Fibroblast of the aortic adventitia (primary cell): Measurements from ENCODE around the gene DISP2. TPM values are rescaled to one million over a fixed set of nuclear protein-coding genes. Genes with fewer than 3 reads are reported as not detected.

Experiments used
- DNase-seq: peaks from one replicate; pipeline ENCODE4 v3.0.0-alpha.2; 2010; ENCODE audit warnings: low read depth
- H3K4me3 ChIP-seq: 2 replicates; pipeline ENCODE4 v1.5.1; 2011; ENCODE audit warnings: low read depth, mild to moderate bottlenecking, control low read depth, low read length, moderate library complexity
- total RNA-seq: library from RNA; depleted of rRNA; stranded (reverse); fragments of >200 nt; gene quantifications from 2 replicates; pipeline ENCODE4 v1.2.3, GENCODE V29; 2012; ENCODE audit warnings: low replicate concordance
- TF ChIP-seq, protein P1 (sequence below): IDR thresholded peaks from 2 replicates; pipeline ENCODE4 v1.5.1; 2011; ENCODE audit warnings: mild to moderate bottlenecking, low read length, control low read depth, inconsistent platforms; ENCODE audit not compliant: insufficient read depth

Gene DISP2
- total RNA-seq, 1 donor: 0.36 TPM

DNA sequence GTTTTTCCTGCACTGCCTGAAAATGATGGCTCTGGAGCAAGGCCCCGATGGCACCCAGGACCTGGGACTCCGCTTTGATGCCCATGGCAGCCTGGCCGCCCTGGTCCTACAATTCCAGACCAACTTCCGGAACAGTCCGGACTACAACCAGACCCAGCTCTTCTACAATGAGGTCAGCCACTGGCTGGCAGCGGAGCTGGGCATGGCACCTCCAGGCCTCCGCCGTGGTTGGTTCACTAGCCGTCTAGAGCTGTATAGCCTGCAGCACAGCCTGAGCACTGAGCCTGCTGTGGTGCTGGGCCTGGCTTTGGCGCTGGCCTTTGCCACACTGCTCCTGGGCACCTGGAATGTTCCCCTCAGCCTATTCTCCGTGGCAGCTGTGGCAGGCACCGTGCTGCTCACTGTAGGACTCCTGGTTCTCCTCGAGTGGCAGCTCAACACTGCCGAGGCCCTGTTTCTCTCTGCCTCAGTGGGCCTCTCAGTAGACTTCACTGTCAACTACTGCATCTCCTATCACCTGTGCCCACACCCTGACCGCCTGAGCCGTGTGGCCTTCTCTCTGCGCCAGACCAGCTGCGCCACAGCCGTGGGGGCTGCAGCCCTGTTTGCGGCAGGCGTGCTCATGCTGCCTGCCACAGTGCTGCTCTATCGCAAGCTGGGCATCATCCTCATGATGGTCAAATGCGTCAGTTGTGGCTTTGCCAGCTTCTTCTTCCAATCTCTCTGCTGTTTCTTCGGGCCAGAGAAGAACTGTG lies 10.9 kb downstream of the DISP2 start:
- TF ChIP-seq, protein P1, sequence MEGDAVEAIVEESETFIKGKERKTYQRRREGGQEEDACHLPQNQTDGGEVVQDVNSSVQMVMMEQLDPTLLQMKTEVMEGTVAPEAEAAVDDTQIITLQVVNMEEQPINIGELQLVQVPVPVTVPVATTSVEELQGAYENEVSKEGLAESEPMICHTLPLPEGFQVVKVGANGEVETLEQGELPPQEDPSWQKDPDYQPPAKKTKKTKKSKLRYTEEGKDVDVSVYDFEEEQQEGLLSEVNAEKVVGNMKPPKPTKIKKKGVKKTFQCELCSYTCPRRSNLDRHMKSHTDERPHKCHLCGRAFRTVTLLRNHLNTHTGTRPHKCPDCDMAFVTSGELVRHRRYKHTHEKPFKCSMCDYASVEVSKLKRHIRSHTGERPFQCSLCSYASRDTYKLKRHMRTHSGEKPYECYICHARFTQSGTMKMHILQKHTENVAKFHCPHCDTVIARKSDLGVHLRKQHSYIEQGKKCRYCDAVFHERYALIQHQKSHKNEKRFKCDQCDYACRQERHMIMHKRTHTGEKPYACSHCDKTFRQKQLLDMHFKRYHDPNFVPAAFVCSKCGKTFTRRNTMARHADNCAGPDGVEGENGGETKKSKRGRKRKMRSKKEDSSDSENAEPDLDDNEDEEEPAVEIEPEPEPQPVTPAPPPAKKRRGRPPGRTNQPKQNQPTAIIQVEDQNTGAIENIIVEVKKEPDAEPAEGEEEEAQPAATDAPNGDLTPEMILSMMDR: no peak
- no peak for DNase-seq
- no peak overlapping the region for H3K4me3 ChIP-seq

DNA sequence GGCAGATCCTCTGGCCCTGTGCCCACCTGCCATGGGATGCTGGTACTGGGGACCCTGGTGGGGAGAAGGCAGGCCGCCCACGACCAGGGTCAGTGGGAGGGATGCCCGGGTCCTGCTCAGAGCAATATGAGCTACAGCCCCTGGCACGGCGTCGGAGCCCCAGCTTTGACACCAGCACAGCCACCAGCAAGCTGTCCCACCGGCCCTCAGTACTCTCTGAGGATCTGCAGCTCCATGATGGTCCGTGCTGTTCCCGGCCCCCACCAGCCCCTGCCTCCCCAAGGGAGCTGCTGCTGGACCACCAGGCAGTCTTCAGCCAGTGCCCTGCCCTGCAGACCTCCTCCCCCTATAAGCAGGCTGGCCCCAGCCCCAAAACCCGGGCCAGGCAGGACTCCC lies 11.5 kb downstream of the DISP2 start:
- TF ChIP-seq, protein P1: no peak
- DNase-seq: no peak
- no peak overlapping the region for H3K4me3 ChIP-seq

GRCh38 chr15:40369971-40370370 lies 12.0 kb downstream of the DISP2 start:
- TF ChIP-seq, protein P1: no peak
- DNase-seq: no peak
- H3K4me3 ChIP-seq: no peak overlapping the region

DNA sequence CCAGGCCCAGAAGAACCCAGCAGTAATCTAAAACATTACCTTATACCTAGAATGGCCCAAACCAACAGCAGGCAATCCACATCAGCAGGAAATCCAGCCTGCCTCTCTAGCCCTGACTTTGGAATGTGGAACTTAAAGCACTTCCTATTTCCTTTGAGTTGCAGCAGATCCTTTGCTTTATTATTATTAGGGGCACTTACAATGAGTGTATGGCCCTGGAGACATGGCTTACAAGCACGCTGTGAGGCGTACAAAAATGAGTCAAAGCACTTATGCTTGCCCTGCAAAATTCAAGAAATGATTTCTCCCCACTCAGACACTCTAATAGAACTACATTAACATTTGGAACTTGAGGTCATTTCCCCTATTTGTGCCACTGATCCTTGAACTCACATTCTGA lies 15.0 kb downstream of the DISP2 start:
- TF ChIP-seq, protein P1: no peak
- no peak overlapping the region for H3K4me3 ChIP-seq
- DNase-seq: peak; percentile 42

DNA sequence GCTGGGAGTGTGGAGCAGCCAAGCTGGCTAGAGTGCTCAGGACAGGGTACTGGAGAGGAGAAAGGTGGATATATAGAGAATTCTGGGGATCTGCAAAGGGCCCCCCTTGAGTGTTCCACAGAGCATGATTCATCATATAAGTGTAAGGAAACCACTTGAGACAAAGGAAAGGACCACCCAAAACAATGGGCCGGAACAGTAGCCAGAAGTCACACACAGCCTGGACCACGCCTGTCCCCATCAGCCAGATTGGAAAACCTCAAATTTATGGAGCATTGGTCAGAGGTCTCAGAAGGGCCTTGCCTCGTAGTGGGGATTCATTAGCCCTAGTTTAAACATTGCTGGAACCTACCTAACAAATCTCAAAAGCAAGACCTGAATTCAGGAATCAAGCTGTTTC lies 19.6 kb downstream of the DISP2 start:
- no peak for DNase-seq
- no peak overlapping the region for H3K4me3 ChIP-seq
- TF ChIP-seq, protein P1: no peak

DNA sequence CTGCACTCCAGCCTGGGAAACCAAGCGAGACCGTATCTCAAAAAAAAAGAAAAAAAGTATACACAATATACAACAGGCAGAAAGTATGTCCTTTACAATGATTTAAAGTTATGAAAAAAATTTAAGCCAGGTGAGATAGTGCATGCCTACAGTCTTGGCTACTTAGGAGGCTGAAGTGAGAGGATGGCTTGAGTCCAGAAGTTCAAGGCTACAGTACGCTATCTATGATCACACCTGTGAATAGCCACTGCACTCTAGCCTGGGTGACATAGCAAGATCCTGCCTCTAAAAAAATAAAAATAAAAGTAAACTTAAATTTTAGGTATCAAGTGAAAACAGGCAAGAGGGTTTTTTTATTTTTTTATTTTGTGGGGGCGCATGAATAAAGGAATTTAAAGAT lies 21.4 kb downstream of the DISP2 start:
- TF ChIP-seq, protein P1: no peak
- H3K4me3 ChIP-seq: no peak overlapping the region
- DNase-seq: no peak

GRCh38 chr15:40379853-40380252 lies 21.8 kb downstream of the DISP2 start:
- no peak overlapping the region for H3K4me3 ChIP-seq
- TF ChIP-seq, protein P1: no peak
- DNase-seq: peak; percentile 99
